ENCODE measurements around the gene DSC3. TPM values are rescaled to one million over a fixed set of nuclear protein-coding genes. Genes with fewer than 3 reads are reported as not detected.

The DSC3 gene
- total RNA-seq, 1 experiment from 2014 or later: not detected

DNA sequence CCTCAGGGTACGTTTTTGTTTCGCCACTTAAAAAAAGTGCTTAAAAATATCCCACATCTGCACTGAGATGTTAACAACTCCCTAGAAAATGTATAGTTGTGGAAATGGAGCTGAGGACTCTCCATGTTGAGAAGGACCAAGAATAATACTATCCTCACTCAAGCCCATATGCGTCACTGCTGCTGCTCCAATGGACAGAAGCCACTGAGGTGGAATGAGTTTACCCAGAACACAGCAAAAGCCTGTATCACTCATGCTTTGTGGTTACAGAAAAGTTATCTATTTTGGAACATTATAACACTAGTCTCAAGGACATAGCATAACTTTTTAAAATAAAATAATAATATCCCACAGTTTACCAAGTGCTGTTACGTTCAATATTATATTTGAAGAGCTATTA is 31.9 kb downstream of the DSC3 start:
- Histone ChIP-seq H4K20me1 (ENCODE audit: insufficient read depth) (no peaks in the 10 kb centered on the region), H3K27me3 (ENCODE audit: insufficient read depth, low read depth) (no peaks in the 10 kb centered on the region), H3K36me3 (ENCODE audit: low read depth) (no peaks in the 10 kb centered on the region), H3K4me2 (no peak overlapping the region), H3K79me2 (ENCODE audit: low read depth) (no peaks in the 10 kb centered on the region), H3K4me1 (replicated peaks; ENCODE audit: insufficient read depth) (0 out of 2 replicates have a peak, but pooled peaks cover 3% of the 10 kb centered on the region), H2AFZ (no peak overlapping the region), H3K9me2 (ENCODE audit: insufficient read depth) (no peaks in the 10 kb centered on the region; the same call in 1 of the 2 replicates), H3K9me3 (ENCODE audit: insufficient read depth, low read depth) (no peaks in the 10 kb centered on the region), H3F3A (ENCODE audit: insufficient read depth, low read depth) (peaks cover 14% of the 10 kb centered on the region), H3K27ac (peak overlapping the region; percentile 51; the same call in 1 of the 2 replicates), H3K4me3 (no peak overlapping the region)
- CTCF ChIA-PET: no interaction called here
- POLR2A ChIA-PET (ENCODE audit: unreplicated experiment): no interaction called here
- BruUV-seq (replicated peaks): no TSS peak
- no peak for DNase-seq
- intact Hi-C loops (cut with micrococcal nuclease; ENCODE audit: unreplicated experiment): loop anchor here (10.0 kb wide), 1 partner anchor 64 kb away; no protein-coding TSS in a partner anchor
- TF ChIP-seq, protein P1, sequence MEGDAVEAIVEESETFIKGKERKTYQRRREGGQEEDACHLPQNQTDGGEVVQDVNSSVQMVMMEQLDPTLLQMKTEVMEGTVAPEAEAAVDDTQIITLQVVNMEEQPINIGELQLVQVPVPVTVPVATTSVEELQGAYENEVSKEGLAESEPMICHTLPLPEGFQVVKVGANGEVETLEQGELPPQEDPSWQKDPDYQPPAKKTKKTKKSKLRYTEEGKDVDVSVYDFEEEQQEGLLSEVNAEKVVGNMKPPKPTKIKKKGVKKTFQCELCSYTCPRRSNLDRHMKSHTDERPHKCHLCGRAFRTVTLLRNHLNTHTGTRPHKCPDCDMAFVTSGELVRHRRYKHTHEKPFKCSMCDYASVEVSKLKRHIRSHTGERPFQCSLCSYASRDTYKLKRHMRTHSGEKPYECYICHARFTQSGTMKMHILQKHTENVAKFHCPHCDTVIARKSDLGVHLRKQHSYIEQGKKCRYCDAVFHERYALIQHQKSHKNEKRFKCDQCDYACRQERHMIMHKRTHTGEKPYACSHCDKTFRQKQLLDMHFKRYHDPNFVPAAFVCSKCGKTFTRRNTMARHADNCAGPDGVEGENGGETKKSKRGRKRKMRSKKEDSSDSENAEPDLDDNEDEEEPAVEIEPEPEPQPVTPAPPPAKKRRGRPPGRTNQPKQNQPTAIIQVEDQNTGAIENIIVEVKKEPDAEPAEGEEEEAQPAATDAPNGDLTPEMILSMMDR (conservative IDR thresholded peaks at IDR 0.05): no peak
- no peak for TF ChIP-seq EZH2 (IDR thresholded peaks at IDR 0.05; ENCODE audit: low read depth)

DNA sequence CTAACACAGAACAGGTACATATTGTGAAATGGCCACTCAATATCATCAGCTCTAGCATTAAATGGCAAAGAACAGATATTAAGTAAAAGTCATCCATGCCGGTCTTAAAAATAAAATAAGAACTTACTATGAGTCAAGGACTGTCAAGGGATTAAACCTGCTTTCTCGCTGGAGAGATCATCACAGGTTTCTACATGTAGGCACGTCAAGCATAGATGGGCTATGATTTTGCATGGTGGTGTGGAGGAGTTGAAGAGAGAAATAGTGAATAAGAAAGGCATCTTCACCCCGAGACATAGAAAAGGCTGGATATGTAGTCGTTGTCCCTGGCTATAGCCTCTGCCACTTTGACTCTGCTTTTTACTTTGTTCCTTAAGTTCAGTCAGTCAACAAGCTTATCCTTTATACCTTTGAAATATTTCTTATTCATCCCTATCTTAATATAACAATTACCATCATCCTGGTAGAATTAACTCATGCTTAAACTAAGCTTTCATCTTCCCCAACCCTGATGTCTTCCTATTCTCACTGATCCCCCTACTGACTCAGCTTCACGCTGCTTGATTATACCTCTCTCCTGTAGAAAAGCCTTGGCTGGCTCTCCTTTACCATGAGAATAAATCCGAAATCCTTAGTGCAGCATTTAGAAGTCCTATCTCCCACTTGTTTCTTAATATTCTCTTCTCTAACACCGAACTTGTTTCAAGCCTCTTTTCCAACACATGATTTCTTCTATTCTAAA is 42.5 kb downstream of the DSC3 start:
- CTCF ChIA-PET: no interaction called here
- no peak overlapping the region for H3K27ac ChIP-seq

DNA sequence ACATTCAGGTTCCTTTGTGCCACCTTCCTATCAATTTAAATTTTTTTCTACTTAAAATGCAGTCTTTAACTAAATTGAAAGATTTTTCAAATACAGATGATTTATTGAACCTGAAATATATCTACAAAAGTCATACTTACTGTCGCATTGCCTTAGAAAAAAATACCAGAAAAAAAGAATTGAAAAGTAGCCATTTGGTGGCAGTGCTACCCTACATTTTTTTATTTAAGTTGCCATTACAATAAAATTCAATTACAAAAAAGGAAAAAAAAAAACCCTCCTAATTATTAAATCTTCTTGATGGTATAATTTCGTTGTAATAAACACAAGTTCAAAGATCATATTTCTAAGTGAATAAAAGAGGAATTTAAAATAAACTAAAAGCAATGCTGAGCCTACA is 43.4 kb downstream of the DSC3 start:
- H3K27ac ChIP-seq: no peak overlapping the region
- H3K27me3 ChIP-seq (ENCODE audit: insufficient read depth, low read depth): no peaks in the 10 kb centered on the region

More for the DNA sequence above, 42.5 kb downstream of the DSC3 start:
- no peaks in the 10 kb centered on the region for H3K4me1 ChIP-seq (replicated peaks; ENCODE audit: insufficient read depth)
- no peaks in the 10 kb centered on the region for H3K36me3 ChIP-seq (ENCODE audit: low read depth)
- no peak overlapping the region for H2AFZ ChIP-seq
- no peaks in the 10 kb centered on the region for H3K27me3 ChIP-seq (ENCODE audit: insufficient read depth, low read depth)
- no peak overlapping the region for H3K4me2 ChIP-seq
- H3F3A ChIP-seq (ENCODE audit: insufficient read depth, low read depth): no peaks in the 10 kb centered on the region
- BruUV-seq (replicated peaks): no TSS peak
- no peak for DNase-seq
- intact Hi-C loops (cut with micrococcal nuclease; ENCODE audit: unreplicated experiment): no loop called here
- H3K79me2 ChIP-seq (ENCODE audit: low read depth): no peaks in the 10 kb centered on the region
- H4K20me1 ChIP-seq (ENCODE audit: insufficient read depth): no peaks in the 10 kb centered on the region
- H3K9me2 ChIP-seq (ENCODE audit: insufficient read depth): no peaks in the 10 kb centered on the region
- no peaks in the 10 kb centered on the region for H3K9me3 ChIP-seq (ENCODE audit: insufficient read depth, low read depth)
- POLR2A ChIA-PET (ENCODE audit: unreplicated experiment): interaction anchor here (0.6 kb wide), 1 partner anchor 539 kb away, joined by 4 read pairs; no protein-coding TSS in a partner anchor
- TF ChIP-seq, protein P1 (conservative IDR thresholded peaks at IDR 0.05): no peak
- no peak for TF ChIP-seq EZH2 (IDR thresholded peaks at IDR 0.05; ENCODE audit: low read depth)
- H3K4me3 ChIP-seq: no peak overlapping the region

More for the DNA sequence above, 43.4 kb downstream of the DSC3 start:
- no TSS peak for BruUV-seq (replicated peaks)
- Histone ChIP-seq H2AFZ (no peak overlapping the region), H3K4me1 (replicated peaks; ENCODE audit: insufficient read depth) (no peaks in the 10 kb centered on the region), H3F3A (ENCODE audit: insufficient read depth, low read depth) (no peaks in the 10 kb centered on the region), H3K4me2 (no peak overlapping the region), H3K4me3 (no peak overlapping the region), H3K36me3 (ENCODE audit: low read depth) (no peaks in the 10 kb centered on the region), H3K79me2 (ENCODE audit: low read depth) (no peaks in the 10 kb centered on the region), H4K20me1 (ENCODE audit: insufficient read depth) (no peaks in the 10 kb centered on the region), H3K9me3 (ENCODE audit: insufficient read depth, low read depth) (no peaks in the 10 kb centered on the region), H3K9me2 (ENCODE audit: insufficient read depth) (no peaks in the 10 kb centered on the region)
- ChIA-PET CTCF (no interaction called here), POLR2A (ENCODE audit: unreplicated experiment) (no interaction called here)
- intact Hi-C loops (cut with micrococcal nuclease; ENCODE audit: unreplicated experiment): no loop called here
- no peak for DNase-seq
- no peak for TF ChIP-seq EZH2 (IDR thresholded peaks at IDR 0.05; ENCODE audit: low read depth)
- TF ChIP-seq, protein P1 (conservative IDR thresholded peaks at IDR 0.05): peak; percentile 39; the same call in 1 of the 2 replicates

Measured in PC-9 (cell line).